B cell (primary cell): ENCODE data around the gene SDHAF2. TPM values are rescaled to one million over a fixed set of nuclear protein-coding genes. Genes with fewer than 3 reads are reported as not detected.

Source experiments
- ATAC-seq: fragments of 200-7000 bp; cut with Tn5 transposase; one replicate; pipeline ENCODE4 v1.10.0; 2021; ENCODE audit warnings: low read depth, mild to moderate bottlenecking, moderate number of reproducible peaks, moderate library complexity
- CTCF ChIA-PET: fragments of 350-600 bp; sonication (Branson Sonifier 250); formaldehyde crosslinking; loops from one replicate; lab custom pipeline; 2021; ENCODE audit warnings: antibody characterized with exemption, inconsistent platforms; lab: Charles Lee
- POLR2A ChIA-PET: fragments of 350-600 bp; sonication (Branson Sonifier 250); formaldehyde crosslinking; loops from one replicate; lab custom pipeline; 2021; ENCODE audit warnings: antibody characterized with exemption; lab: Charles Lee
- DNase-seq: peaks from one replicate; pipeline ENCODE4 v3.0.0; 2013
- H2AFZ ChIP-seq: 2 replicates; pipeline ENCODE4 v1.6.1; 2012; ENCODE audit warnings: mild to moderate bottlenecking, low read depth, low read length; ENCODE audit not compliant: insufficient read depth, poor library complexity, severe bottlenecking
- H3K27ac ChIP-seq, 2 donors: 1 replicate in 1 of 2; 2 replicates in 1 of 2; pipeline ENCODE4 v1.5.1; 2012 to 2013; ENCODE audit warnings: low read length in 2 of 2, mild to moderate bottlenecking in 2 of 2, moderate library complexity in 1 of 2
- H3K27me3 ChIP-seq, 4 experiments: fragments of 200-600 bp in 1 of 4; sonication (generic) in 1 of 4; replicated peaks in 1 of 4; 1 replicate in 2 of 4; 2 replicates in 2 of 4; pipeline versions ENCODE4 v1.6.1 to v1.7.0; 2013 to 2016; ENCODE audit warnings: low read length in 3 of 4, mild to moderate bottlenecking in 2 of 4, mixed read lengths in 1 of 4, moderate library complexity in 1 of 4; ENCODE audit not compliant: insufficient read depth in 4 of 4, control insufficient read depth in 3 of 4; ENCODE audit errors: control extremely low read depth in 1 of 4
- H3K36me3 ChIP-seq, 2 experiments: replicated peaks in 1 of 2; 1 replicate in 1 of 2; 2 replicates in 1 of 2; pipeline versions ENCODE4 v1.6.1 to v1.7.1; 2013; ENCODE audit warnings: low read length in 1 of 2; ENCODE audit not compliant: insufficient read depth in 2 of 2, control insufficient read depth in 1 of 2; ENCODE audit errors: control extremely low read depth in 1 of 2, extremely low read depth in 1 of 2
- H3K4me1 ChIP-seq, 2 donors: fragments of 200-600 bp in 1 of 2; sonication (generic) in 1 of 2; 1 replicate in 1 of 2; 2 replicates in 1 of 2; pipeline versions ENCODE4 v1.5.1 to v1.6.1; 2013 to 2017; ENCODE audit warnings: low read length in 2 of 2; ENCODE audit not compliant: control insufficient read depth in 2 of 2, insufficient read depth in 2 of 2
- H3K4me2 ChIP-seq: replicated peaks from 2 replicates; pipeline ENCODE3; 2012; ENCODE audit warnings: mild to moderate bottlenecking, low read depth, low read length; ENCODE audit not compliant: poor library complexity, severe bottlenecking
- H3K4me3 ChIP-seq, 5 experiments: fragments of 200-600 bp in 1 of 5; sonication (generic) in 1 of 5; 1 replicate in 3 of 5; 2 replicates in 2 of 5; pipeline versions ENCODE4 v1.5.1 to v1.7.0; 2011 to 2016; ENCODE audit warnings: low read length in 4 of 5, mild to moderate bottlenecking in 4 of 5, low read depth in 2 of 5, control low read depth in 1 of 5, moderate library complexity in 1 of 5; ENCODE audit not compliant: insufficient read depth in 1 of 5; ENCODE audit errors: control extremely low read depth in 1 of 5, extremely low read depth in 1 of 5
- H3K79me2 ChIP-seq: fragments of 200-600 bp; sonication (generic); one replicate; pipeline ENCODE4 v1.6.0; 2016; ENCODE audit warnings: low read length; ENCODE audit not compliant: control insufficient read depth, insufficient read depth
- H3K9ac ChIP-seq: fragments of 200-600 bp; sonication (generic); 2 replicates; pipeline ENCODE4 v1.6.1; 2017; ENCODE audit warnings: mild to moderate bottlenecking, low read length, moderate library complexity
- H3K9me3 ChIP-seq, 3 donors: one replicate each; pipeline versions ENCODE4 v1.6.1 to v1.7.1; 2013; ENCODE audit warnings: low read length in 2 of 3; ENCODE audit not compliant: control insufficient read depth in 2 of 3, insufficient read depth in 1 of 3; ENCODE audit errors: control extremely low read depth in 1 of 3
- H4K20me1 ChIP-seq: 2 replicates; pipeline ENCODE4 v1.6.0; 2012; ENCODE audit warnings: mild to moderate bottlenecking, low read length; ENCODE audit not compliant: insufficient read depth, control insufficient read depth, poor library complexity, severe bottlenecking
- H3K27ac Mint-ChIP-seq: one replicate; pipeline ENCODE4 v1.8.0; 2021; ENCODE audit warnings: mixed read lengths
- H3K27me3 Mint-ChIP-seq: one replicate; pipeline ENCODE4 v1.8.0; 2021; ENCODE audit warnings: mixed read lengths
- H3K4me1 Mint-ChIP-seq: one replicate; pipeline ENCODE4 v1.8.0; 2021; ENCODE audit warnings: mixed read lengths
- H3K4me3 Mint-ChIP-seq: one replicate; pipeline ENCODE4 v1.8.0; 2021; ENCODE audit warnings: mixed read lengths
- H3K9me3 Mint-ChIP-seq: one replicate; pipeline ENCODE4 v1.8.0; 2022; ENCODE audit warnings: mixed read lengths; ENCODE audit not compliant: insufficient read depth
- CTCF ChIP-seq: fragments of 200-600 bp; IDR thresholded peaks from one replicate; pipeline ENCODE4 v1.8.0; 2022; ENCODE audit warnings: antibody characterized with exemption, mild to moderate bottlenecking
- EZH2 ChIP-seq: IDR thresholded peaks from 2 replicates; pipeline ENCODE4 v1.6.1; 2012; ENCODE audit warnings: borderline replicate concordance, low read depth, mild to moderate bottlenecking, moderate library complexity, low read length; ENCODE audit not compliant: insufficient read depth, poor library complexity, severe bottlenecking
- WGBS: methylation state at CpG from one replicate; pipeline ENCODE4 v1.1.5; 2013; ENCODE audit warnings: missing lambda C conversion rate; ENCODE audit not compliant: insufficient coverage; 5-methylcytosine and 5-hydroxymethylcytosine counted together
- intact Hi-C: fragments of 100-400 bp; cut with micrococcal nuclease; formaldehyde crosslinking; loops from one replicate; pipeline ENCODE4 v1.10.0; 2022
- polyA plus RNA-seq: library from polyadenylated mRNA; depleted of rRNA; stranded (reverse); fragments of >200 nt; gene quantifications from 2 replicates; pipeline ENCODE4 v1.2.3, GENCODE V29; 2012
- total RNA-seq, 2 donors: library from RNA; stranded (reverse); fragments of 120-200 nt in 1 of 2; gene quantifications; 1 replicate in 1 of 2; 2 replicates in 1 of 2; pipeline versions ENCODE4 v1.2.3 to v1.2.4, GENCODE V29; 2013 to 2022

SDHAF2 gene
- total and polyA plus RNA-seq, 2 donors (not counting 1 experiment from before 2014, with no cell fraction given), result 48.9 to 60.8 TPM

- POLR2A ChIA-PET, result no interaction called here
- no peak overlapping the region for H3K27ac Mint-ChIP-seq
- ATAC-seq, result no peak
- no peaks in the 10 kb centered on the region for H3K9me3 Mint-ChIP-seq
- H3K4me3 ChIP-seq, result no peak overlapping the region
- TF ChIP-seq CTCF (no peak), EZH2 (no peak)
- no peak overlapping the region for H2AFZ ChIP-seq
- H3K27me3 ChIP-seq, result no peaks in the 10 kb centered on the region
- no peaks in the 10 kb centered on the region for H3K9me3 ChIP-seq
- H3K9ac ChIP-seq, result no peak overlapping the region
- peaks cover 2 to 70% of the 10 kb centered on the region in 2 experiments for H3K36me3 ChIP-seq
- DNase-seq, result no peak
- H3K27me3 Mint-ChIP-seq, result no peaks in the 10 kb centered on the region
- no CpG with 5 or more reads among the region's 1 CpG for WGBS
- intact Hi-C loops, result loop anchor here (10.0 kb wide), 1 partner anchor 275 kb away; the partner anchor contains the start of gene VPS37C
- CTCF ChIA-PET, result interaction anchor here (0.7 to 1.6 kb wide), 4 partner anchors 9 to 186 kb away, joined by 3 to 5 read pairs (median 4); no protein-coding TSS in a partner anchor
- peaks cover 17% of the 10 kb centered on the region for H3K4me1 Mint-ChIP-seq
- no peak overlapping the region for H3K4me3 Mint-ChIP-seq
- peaks cover 96% of the 10 kb centered on the region for H3K79me2 ChIP-seq
- H3K27ac ChIP-seq, result no peak overlapping the region
- peaks cover 81% of the 10 kb centered on the region for H4K20me1 ChIP-seq
- no peak overlapping the region for H3K4me2 ChIP-seq
- H3K4me1 ChIP-seq, result peaks cover 6 to 9% of the 10 kb centered on the region in 2 donors
These were observed 9.7 kb downstream of the SDHAF2 start for GRCh38 chr11:61439615-61440014.

GRCh38 chr11:61442616-61443015 lies 12.7 kb downstream of the SDHAF2 start:
- ChIA-PET CTCF (interaction anchor here (1.0 kb wide), 1 partner anchor 9 kb away, joined by 3 read pairs; no protein-coding TSS in a partner anchor), POLR2A (no interaction called here)
- Histone ChIP-seq H3K4me2 (no peak overlapping the region), H3K9ac (no peak overlapping the region), H3K79me2 (peaks cover 79% of the 10 kb centered on the region), H3K27ac (no peak overlapping the region), H3K4me1 (no peaks in the 10 kb centered on the region), H4K20me1 (peaks cover 73% of the 10 kb centered on the region), H3K27me3 (no peaks in the 10 kb centered on the region), H3K9me3 (no peaks in the 10 kb centered on the region), H3K4me3 (no peak overlapping the region), H3K36me3 (peaks cover 3 to 83% of the 10 kb centered on the region in 2 experiments), H2AFZ (no peak overlapping the region)
- Mint-ChIP-seq H3K4me1 (peaks cover 3% of the 10 kb centered on the region), H3K27me3 (no peaks in the 10 kb centered on the region), H3K4me3 (no peak overlapping the region), H3K27ac (no peak overlapping the region), H3K9me3 (no peaks in the 10 kb centered on the region)
- intact Hi-C loops, result no loop called here
- no peak for ATAC-seq
- 95% methylated on average over 6 of the region's 6 CpGs for WGBS
- no peak for TF ChIP-seq EZH2
- TF ChIP-seq CTCF, result no peak
- DNase-seq, result no peak
